Endodermal cell (in vitro differentiated cells): ENCODE results near the gene GRIN2A. TPM values are rescaled to one million over a fixed set of nuclear protein-coding genes. Genes with fewer than 3 reads are reported as not detected.
A peak's percentile ranks its signal among the peaks of the same experiment; 100 is the strongest.

Experiments used
- DNase-seq: peaks from one replicate; pipeline ENCODE4 v3.0.0-alpha.2; 2017
- H3K27ac ChIP-seq: 2 replicates; pipeline ENCODE4 v1.5.1; 2013; ENCODE audit warnings: mild to moderate bottlenecking, low read depth, low read length, moderate library complexity
- H3K27me3 ChIP-seq: 2 replicates; pipeline ENCODE4 v1.6.1; 2013; ENCODE audit warnings: mild to moderate bottlenecking, low read length, moderate library complexity; ENCODE audit not compliant: insufficient read depth, control insufficient read depth, poor library complexity, severe bottlenecking
- H3K36me3 ChIP-seq: 2 replicates; pipeline ENCODE4 v1.7.0; 2013; ENCODE audit warnings: mild to moderate bottlenecking, low read length, moderate library complexity; ENCODE audit not compliant: control insufficient read depth, insufficient read depth
- H3K4me1 ChIP-seq: one replicate; pipeline ENCODE4 v1.7.0; 2013; ENCODE audit warnings: low read length; ENCODE audit not compliant: control insufficient read depth, insufficient read depth
- H3K4me3 ChIP-seq: 2 replicates; pipeline ENCODE4 v1.5.1; 2013; ENCODE audit warnings: mild to moderate bottlenecking, low read length, moderate library complexity
- H3K9ac ChIP-seq: 2 replicates; pipeline ENCODE4 v1.6.1; 2013; ENCODE audit warnings: mild to moderate bottlenecking, low read length, moderate library complexity; ENCODE audit not compliant: poor library complexity, severe bottlenecking; ENCODE audit errors: extremely low read depth
- H3K9me3 ChIP-seq: 2 replicates; pipeline ENCODE4 v1.6.1; 2013; ENCODE audit warnings: mild to moderate bottlenecking, low read length, moderate library complexity; ENCODE audit not compliant: control insufficient read depth
- H3K27ac Mint-ChIP-seq: 2 replicates; pipeline ENCODE4 v1.8.0; 2020; ENCODE audit warnings: mixed read lengths
- H3K27me3 Mint-ChIP-seq: 2 replicates; pipeline ENCODE4 v1.8.0; 2021; ENCODE audit warnings: mild to moderate bottlenecking, mixed read lengths; ENCODE audit not compliant: insufficient read depth
- H3K36me3 Mint-ChIP-seq: 2 replicates; pipeline ENCODE4 v1.8.0; 2020; ENCODE audit warnings: low read depth, mixed read lengths
- H3K4me1 Mint-ChIP-seq: 2 replicates; pipeline ENCODE4 v1.8.0; 2020; ENCODE audit warnings: mixed read lengths
- H3K4me3 Mint-ChIP-seq: 2 replicates; pipeline ENCODE4 v1.8.0; 2020; ENCODE audit warnings: mild to moderate bottlenecking, moderate library complexity, mixed read lengths
- H3K9me3 Mint-ChIP-seq: 2 replicates; pipeline ENCODE4 v1.8.0; 2020; ENCODE audit warnings: mild to moderate bottlenecking, mixed read lengths
- WGBS, 2 experiments: methylation state at CpG; one replicate each; pipeline versions ENCODE4 v1.1.5 to v1.1.7; 2013; ENCODE audit warnings: missing lambda C conversion rate in 2 of 2, mixed read lengths in 1 of 2; ENCODE audit not compliant: insufficient coverage in 1 of 2, insufficient read length in 1 of 2; 5-methylcytosine and 5-hydroxymethylcytosine counted together
- total RNA-seq, 2 donors: library from RNA; stranded (reverse); fragmentation: NEBNext Ultra II Directional in 1 of 2; extraction: Animal tissue kit (Norgen Biotek cat#: 25700) in 1 of 2; gene quantifications; 2 replicates in 1 of 2; 3 replicates in 1 of 2; pipeline ENCODE4 v1.2.1, GENCODE V29; 2021
- TF ChIP-seq, protein P1 (sequence below): fragments of 200-600 bp; sonication (generic); conservative IDR thresholded peaks from 2 replicates; pipeline ENCODE4 v1.5.0; 2021; ENCODE audit warnings: antibody characterized with exemption, mild to moderate bottlenecking

GRIN2A gene
- total RNA-seq, 2 donors from 2014 or later = 1.2 TPM

DNA sequence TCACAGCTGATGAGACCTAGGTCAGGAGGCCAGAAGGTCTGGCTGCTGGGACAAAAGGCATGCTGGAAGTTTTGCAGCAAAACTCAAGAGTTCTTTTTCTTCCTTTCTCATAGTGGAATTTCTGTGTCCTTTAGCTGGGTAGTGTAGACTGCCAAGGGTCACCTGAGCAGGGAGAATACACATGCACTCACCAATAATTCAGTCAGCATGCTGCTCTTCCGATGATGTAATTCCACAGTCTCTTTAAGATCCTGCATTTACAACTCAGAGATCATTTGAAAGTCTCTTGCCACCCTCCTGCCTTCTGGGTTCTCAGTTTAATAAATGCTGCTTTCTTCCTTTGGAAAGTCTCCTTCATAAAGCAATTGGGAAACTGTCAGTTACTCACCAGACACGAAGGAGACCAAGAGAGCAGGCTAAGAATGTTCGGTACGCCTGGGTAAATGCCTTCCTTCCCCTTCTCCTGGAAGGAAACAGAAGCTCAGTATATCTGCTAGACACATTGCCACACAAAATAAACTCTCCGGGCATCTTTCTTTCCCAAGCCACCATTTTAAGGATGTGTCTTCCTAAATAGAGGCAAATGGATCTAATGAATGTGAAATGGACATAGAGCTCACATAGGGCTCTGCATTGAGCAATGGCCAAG lies 473.1 kb downstream of the GRIN2A start:
- Mint-ChIP-seq H3K4me1 (peaks cover 26% of the 10 kb centered on the region), H3K27ac (no peak overlapping the region), H3K9me3 (no peaks in the 10 kb centered on the region), H3K27me3 (peaks cover 6% of the 10 kb centered on the region), H3K36me3 (no peaks in the 10 kb centered on the region), H3K4me3 (no peak overlapping the region)
- 86 to 100% methylated on average over 1 to 5 of the region's 5 CpGs for WGBS, 2 experiments
- Histone ChIP-seq H3K4me1 (peaks cover 14% of the 10 kb centered on the region), H3K9me3 (no peaks in the 10 kb centered on the region), H3K9ac (no peak overlapping the region), H3K27ac (no peak overlapping the region), H3K27me3 (no peaks in the 10 kb centered on the region), H3K36me3 (no peaks in the 10 kb centered on the region), H3K4me3 (no peak overlapping the region)
- TF ChIP-seq, protein P1, sequence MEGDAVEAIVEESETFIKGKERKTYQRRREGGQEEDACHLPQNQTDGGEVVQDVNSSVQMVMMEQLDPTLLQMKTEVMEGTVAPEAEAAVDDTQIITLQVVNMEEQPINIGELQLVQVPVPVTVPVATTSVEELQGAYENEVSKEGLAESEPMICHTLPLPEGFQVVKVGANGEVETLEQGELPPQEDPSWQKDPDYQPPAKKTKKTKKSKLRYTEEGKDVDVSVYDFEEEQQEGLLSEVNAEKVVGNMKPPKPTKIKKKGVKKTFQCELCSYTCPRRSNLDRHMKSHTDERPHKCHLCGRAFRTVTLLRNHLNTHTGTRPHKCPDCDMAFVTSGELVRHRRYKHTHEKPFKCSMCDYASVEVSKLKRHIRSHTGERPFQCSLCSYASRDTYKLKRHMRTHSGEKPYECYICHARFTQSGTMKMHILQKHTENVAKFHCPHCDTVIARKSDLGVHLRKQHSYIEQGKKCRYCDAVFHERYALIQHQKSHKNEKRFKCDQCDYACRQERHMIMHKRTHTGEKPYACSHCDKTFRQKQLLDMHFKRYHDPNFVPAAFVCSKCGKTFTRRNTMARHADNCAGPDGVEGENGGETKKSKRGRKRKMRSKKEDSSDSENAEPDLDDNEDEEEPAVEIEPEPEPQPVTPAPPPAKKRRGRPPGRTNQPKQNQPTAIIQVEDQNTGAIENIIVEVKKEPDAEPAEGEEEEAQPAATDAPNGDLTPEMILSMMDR = no peak
- no peak for DNase-seq

DNA sequence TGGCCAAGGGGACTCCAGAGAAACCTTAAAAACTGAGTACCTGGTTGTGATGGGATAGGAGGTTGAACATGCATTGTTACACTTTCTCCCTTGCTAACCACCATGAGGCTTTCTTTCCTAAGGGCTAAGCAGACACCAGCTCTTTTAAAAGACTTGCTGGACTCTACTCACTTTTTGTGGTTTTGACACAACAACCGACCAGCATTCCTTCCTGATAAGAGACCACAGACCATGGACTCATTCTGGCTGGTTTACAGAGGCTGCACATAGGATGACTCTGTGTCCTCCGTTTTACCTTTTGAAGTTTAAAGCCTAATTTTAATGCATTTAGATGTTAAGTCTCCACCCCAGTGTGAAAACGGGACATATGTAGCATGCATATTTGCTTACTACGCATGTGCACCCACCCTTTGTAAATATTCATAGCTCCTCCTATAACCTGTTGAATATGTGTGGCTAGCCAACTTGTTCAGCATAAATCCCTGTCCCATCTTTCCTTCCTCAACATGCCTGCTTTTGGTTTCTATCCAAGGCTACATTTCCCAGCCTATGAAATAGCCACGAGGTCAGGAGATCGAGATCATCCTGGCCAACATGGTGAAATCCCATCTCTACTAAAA lies 475.9 kb downstream of the GRIN2A start:
- Histone ChIP-seq H3K27me3 (no peaks in the 10 kb centered on the region), H3K36me3 (no peaks in the 10 kb centered on the region), H3K4me1 (peaks cover 12% of the 10 kb centered on the region), H3K9ac (no peak overlapping the region), H3K27ac (no peak overlapping the region), H3K9me3 (no peaks in the 10 kb centered on the region), H3K4me3 (no peak overlapping the region)
- DNase-seq = no peak
- H3K4me1 Mint-ChIP-seq = peaks cover 32% of the 10 kb centered on the region
- no peaks in the 10 kb centered on the region for H3K36me3 Mint-ChIP-seq
- TF ChIP-seq, protein P1 = no peak
- H3K4me3 Mint-ChIP-seq = no peak overlapping the region
- 90 to 98% methylated on average over 5 to 6 of the region's 6 CpGs for WGBS, 2 experiments
- H3K9me3 Mint-ChIP-seq = no peaks in the 10 kb centered on the region
- H3K27me3 Mint-ChIP-seq = peaks cover 4% of the 10 kb centered on the region
- no peak overlapping the region for H3K27ac Mint-ChIP-seq

DNA sequence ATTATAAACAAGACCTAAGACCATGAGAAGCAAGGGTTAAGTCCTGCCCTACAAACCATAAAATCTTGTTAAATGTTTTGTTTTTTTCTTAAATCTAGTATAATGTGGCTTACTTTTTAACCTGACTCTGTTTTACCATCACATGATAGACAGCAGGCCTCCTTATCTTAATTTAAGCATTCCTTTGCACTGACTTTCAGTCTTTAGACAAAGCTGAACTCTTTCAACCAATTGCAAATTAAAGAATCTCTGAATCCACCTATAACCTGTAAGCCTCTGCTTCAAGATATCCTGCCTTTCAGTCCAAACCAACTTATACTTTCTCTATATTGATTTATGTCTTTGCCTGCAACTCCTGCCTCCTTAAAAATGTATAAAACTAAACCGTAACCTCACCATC lies 478.5 kb downstream of the GRIN2A start:
- no peak for DNase-seq
- peaks cover 39% of the 10 kb centered on the region for H3K4me1 Mint-ChIP-seq
- Histone ChIP-seq H3K4me3 (peak overlapping the region; percentile 5), H3K36me3 (no peaks in the 10 kb centered on the region), H3K27ac (no peak overlapping the region), H3K27me3 (no peaks in the 10 kb centered on the region), H3K4me1 (peaks cover 12% of the 10 kb centered on the region), H3K9ac (no peak overlapping the region), H3K9me3 (no peaks in the 10 kb centered on the region)
- H3K4me3 Mint-ChIP-seq = no peak overlapping the region
- TF ChIP-seq, protein P1 = no peak
- 89% methylated on average over 1 of the region's 1 CpG; no CpG with 5 or more reads in 1 of the 2 experiments for WGBS, 2 experiments
- no peaks in the 10 kb centered on the region for H3K36me3 Mint-ChIP-seq
- H3K9me3 Mint-ChIP-seq = no peaks in the 10 kb centered on the region
- no peaks in the 10 kb centered on the region for H3K27me3 Mint-ChIP-seq
- no peak overlapping the region for H3K27ac Mint-ChIP-seq

Other genes starting within 250 kb of the GRIN2A start
- 10 to 100 TPM; 20.5 to 22.8 TPM for gene ATF7IP2, start 203.6 kb upstream of the GRIN2A start, total RNA-seq